Stimulated activated CD4-positive, alpha-beta T cell treated with anti-CD3 and anti-CD28 coated beads, Interleukin-4, amount 100 ng/mL, for 48 hours (primary cell): ENCODE data around the gene ANLN.

ENCODE experiments used
- DNase-seq, 2 donors: peaks; one replicate each; pipeline ENCODE4 v3.0.0-alpha.2; 2020; ENCODE audit warnings: low read depth in 2 of 2

Gene ANLN

DNA sequence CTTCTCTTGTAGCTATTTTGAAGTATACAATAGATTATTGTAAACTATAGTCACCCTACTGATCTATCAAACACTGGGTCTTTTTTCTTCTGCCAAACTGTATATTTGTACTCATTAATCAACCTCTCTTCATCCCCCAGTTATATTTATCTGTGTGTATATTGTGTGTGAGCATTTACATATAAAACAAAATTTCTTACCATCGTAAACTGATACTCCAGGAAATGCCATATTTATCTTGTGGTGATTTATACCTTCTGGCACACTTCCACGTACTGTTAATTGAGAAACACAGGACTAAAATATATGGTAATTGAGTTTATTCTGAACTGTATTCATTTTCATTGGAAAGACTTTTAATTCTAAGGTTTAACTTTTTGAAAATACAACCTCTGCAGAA is 18.9 kb downstream of the ANLN start:
- no peak for DNase-seq

DNA sequence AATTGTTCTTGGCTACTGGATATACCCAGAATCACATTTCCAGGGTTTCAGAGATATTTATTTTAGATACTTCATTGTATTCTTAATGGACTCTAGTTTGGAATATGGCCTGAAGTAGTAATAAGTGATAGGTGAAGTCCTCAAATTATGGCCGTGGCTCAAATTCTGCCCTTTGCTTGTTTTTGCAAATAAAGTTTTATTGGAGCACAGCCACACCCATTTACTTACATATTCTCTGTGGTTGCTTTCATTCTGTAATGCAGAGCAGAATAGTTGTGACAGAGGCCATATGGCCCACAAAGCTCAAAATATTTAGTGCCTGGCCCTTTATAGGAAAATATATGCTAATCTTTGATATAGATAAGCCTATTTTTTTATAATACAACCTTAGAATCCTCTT is 19.5 kb downstream of the ANLN start:
- no peak for DNase-seq

DNA sequence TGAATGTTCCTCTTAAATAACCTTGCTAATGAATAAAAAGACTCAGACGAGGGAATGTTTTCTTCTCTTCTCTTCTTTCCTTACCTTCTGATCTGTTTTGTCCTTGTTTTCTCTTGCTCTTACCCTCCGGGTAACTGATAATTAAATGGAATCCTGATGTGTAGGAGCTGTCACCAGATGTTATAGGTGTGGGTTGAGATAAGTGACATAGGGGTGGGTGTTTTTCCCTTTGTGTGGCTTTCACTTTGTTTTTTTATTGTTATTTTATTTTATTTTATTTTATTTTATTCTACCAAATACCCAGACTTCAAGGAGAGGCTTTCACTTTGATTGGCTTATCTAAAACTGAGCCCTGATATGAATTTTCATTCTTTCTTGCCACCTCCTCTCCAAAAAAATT is 25.5 kb downstream of the ANLN start:
- no peak for DNase-seq

- no peak for DNase-seq
Observed at GRCh38 chr7:36416251-36416650, 26.6 kb downstream of the ANLN start.

DNA sequence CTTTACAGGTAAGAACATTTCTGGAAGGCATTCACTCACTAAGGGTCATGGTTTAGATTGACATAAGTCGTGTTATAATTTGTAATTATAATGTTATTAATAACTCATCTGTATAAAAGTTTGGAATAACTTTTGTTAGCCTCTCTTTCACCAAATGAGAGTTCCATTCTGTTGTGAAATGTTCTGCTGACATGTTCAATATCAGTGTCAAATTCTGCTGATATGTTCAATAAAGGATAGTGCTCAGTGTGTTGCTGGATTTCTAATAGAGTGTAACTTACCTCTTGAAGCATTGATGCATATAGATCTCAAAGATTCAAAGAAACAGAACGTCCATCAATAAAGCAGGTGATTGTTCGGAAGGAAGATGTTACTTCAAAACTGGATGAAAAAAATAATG is 30.6 kb downstream of the ANLN start:
- no peak for DNase-seq

DNA sequence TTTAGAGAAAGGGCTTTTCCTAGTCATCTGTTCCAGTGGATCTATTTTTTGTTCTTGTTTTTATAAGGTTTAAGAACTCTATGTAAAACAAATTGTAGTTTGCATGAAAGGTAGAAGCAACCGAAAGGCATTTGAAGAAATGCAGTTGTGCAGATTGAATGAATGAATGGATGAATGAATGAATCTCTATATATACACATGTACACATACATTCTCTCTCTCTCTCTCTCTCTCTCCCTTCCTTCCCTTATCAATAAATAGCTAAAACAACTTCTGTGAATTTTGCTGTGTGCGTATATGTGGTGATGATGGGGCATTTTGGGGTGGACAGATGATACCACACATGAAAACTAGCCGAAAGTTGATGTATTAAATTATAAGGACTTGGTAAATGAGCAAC is 32.4 kb downstream of the ANLN start:
- no peak for DNase-seq

DNA sequence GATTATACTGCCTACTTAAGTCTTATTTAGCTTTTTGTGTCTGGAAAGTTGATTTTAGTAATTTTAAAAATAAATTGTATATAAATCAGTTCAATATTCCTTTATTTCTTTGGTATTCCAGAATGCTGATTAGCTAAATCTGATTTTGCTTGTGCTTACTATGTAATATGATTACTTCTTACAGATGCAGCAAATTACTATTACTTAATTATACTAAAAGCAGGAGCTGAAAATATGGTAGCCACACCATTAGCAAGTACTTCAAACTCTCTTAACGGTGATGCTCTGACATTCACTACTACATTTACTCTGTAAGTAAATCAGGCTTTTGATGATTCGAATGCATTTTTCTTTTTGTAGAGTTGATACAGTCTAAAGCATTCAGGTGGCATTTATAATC is 34.0 kb downstream of the ANLN start:
- no peak for DNase-seq

DNA sequence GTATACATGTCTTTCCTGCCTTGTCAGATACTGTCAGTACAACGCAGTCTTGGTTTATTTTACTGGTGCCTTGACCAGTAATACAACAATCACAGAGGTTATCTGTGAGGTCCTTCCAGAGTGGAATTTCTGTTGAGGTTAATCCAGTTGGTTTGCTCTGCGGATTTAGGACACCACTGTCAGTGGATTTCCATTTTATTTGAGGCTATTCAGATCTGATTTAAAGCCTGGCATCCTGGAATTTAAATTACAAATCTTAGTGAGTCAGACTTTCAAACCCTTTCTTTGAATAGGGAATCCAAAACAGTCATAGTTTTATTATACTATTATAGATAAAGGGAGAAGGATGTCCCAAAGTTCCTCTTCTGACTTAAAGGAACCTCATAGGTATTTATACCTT is 40.5 kb downstream of the ANLN start:
- DNase-seq: no peak

- no peak for DNase-seq
Observed at GRCh38 chr7:36430881-36431280, 41.2 kb downstream of the ANLN start.

- no peak for DNase-seq
Observed at GRCh38 chr7:36438211-36438610, 48.5 kb downstream of the ANLN start.

GRCh38 chr7:36439624-36440023 is 50.0 kb downstream of the ANLN start:
- no peak for DNase-seq

DNA sequence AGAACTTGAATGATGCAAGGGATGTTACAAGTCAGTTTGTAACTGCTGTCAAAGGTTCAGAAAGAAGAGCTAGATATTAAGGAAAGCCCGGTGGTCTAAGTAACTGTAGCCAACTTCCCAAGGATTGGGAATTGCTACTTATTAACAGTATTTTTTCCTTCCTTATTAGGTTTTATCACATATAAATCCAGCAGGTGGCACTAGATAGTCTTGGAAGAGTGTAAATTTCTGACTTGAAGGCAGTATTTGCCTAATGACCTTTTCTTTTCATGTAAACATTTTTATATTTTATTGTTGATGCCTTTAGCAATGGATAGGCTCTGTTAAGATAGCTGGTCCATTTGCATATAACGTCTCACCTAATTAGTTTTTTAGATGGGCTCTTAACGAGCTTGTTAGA is 51.2 kb downstream of the ANLN start:
- no peak for DNase-seq

- no peak for DNase-seq
Observed at GRCh38 chr7:36441344-36442022, 51.8 kb downstream of the ANLN start.

DNA sequence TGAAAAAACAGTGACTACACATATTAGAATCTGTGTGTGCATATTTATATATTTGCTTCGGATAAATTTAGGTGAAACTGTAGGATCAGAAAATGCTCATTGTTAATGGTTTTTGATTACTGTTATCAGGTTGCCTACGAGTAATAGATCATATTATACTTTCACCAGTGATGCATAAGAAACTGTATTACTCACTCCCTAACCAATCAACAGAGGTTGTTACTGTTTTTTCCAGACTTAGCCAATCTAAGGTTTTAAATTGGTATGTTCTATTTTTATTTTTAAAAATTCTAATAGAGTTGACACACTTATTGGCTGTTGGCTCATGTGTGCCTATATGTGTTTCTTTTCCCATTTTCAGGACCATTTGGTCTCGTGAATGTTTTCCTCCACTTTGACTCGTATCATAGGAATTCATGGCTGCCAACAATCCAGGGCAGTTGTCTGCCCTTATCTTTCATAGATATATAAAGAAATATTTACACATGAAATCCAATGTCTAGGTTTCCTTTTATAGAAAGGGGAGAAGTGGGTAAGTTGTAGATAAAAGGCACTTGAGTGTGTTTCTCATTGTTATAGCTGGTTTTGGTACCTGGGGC is 59.2 kb downstream of the ANLN start:
- no peak for DNase-seq

DNA sequence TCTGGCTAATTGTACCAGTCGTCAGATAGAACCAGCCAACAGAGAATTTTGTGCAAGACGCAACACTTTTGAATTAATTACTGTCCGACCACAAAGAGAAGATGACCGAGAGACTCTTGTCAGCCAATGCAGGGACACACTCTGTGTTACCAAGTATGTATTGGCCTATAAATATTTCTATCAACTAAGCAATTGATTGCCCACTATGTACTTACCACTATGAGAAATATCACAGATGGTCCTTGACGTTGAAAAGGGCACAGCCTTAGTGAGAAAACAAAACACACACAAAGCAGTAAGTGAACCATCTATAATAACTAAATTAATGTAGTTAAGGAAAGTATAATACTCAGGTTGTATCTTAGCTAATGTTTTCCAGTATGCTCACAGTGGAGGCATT is 60.0 kb downstream of the ANLN start:
- DNase-seq: no peak

DNA sequence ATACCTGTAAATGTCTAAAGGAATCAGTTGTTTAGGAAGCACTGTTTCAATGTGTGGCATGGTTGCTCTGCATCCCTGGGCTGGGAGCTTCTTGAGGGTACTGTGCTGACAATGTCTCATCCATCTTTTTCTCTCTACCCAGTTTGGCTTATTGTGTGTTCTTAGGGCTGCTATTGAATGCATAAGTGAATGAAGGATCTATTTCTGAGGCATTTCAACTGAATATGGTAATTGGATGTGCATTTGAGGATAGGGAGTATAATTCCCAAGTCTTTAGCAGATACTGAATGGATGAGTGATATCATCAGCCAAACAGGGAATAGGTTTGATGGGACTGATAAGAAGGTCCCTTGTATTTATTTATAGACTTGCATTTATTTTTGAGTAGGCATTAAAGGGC is 64.1 kb downstream of the ANLN start:
- DNase-seq: no peak

DNA sequence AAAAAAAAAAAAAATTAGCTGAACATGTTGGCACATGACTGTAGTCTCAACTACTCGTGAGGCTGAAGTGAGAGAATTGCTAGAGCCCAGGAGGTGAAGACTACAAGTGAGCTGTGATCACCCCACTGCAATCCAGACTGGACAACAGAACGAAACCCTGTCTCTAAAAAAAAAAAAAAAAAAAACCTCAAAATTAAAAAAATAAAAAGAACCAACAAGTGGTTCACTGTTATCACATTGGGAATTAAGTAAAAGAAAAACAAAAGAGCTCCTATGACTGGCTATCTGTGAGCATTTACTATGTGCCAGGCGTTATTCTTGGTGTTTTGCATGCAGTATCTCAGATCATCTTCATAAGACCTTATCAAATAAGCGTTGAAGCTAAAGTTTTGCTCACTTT is 66.0 kb downstream of the ANLN start:
- DNase-seq: no peak

- no peak for DNase-seq
Observed at GRCh38 chr7:36456138-36456537, 66.5 kb downstream of the ANLN start.

- DNase-seq: no peak
Observed at GRCh38 chr7:36456548-36456947, 66.9 kb downstream of the ANLN start.

DNA sequence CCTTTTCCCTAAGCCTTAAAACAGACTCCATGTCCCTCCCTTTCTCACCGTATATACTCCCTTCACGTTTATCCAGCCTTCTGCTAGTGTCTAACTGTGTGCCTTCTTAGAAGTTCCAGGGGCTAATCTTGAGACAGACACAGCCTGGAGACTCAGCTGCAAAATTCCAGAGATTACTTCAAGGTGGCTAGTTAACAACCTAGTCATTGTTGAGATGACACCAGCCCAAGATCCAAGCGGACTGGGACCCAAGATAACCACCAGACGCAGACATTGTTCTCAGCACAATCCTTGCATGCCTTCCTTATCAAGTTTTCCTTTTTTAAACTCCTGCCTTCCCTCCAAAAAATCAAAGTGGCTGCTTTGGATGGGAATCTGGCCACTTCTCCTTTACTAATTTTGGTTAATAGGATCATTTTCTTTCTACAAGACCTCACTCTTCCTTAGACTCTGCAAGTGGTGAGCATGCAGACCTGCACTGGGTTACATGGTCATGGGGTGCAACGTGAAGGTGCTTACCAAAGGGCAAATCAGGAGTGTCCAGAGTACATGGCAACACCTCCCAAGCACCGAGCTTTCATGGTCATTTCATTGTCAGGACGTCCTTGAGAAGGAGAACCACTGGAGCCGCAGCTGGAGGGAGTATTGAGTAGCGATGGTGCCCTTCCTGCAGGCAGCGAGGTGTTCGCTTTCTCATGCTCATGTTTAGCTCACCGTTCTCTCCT is 69.7 kb downstream of the ANLN start:
- no peak for DNase-seq

- DNase-seq: no peak
Observed at GRCh38 chr7:36460811-36461429, 71.3 kb downstream of the ANLN start.

GRCh38 chr7:36462551-36463137 is 73.0 kb downstream of the ANLN start:
- DNase-seq: no peak

GRCh38 chr7:36464271-36464670 is 74.6 kb downstream of the ANLN start:
- no peak for DNase-seq
